Loucy (cell line): ENCODE data around the gene WWOX.

Experiments
- CTCF ChIP-seq: fragments of 200-600 bp; sonication (generic); conservative IDR thresholded peaks from 2 replicates; pipeline ENCODE4 v1.5.1; 2014; ENCODE audit warnings: mild to moderate bottlenecking, antibody characterized with exemption, low read length
- EZH2phosphoT487 ChIP-seq: fragments of 200-600 bp; IDR thresholded peaks from 2 replicates; pipeline ENCODE4 v1.6.1; 2018; ENCODE audit warnings: antibody characterized with exemption, mild to moderate bottlenecking, moderate library complexity, borderline replicate concordance

- TF ChIP-seq CTCF (no peak), EZH2phosphoT487 (no peak)
Measured at GRCh38 chr16:78599271-78599670, 499.8 kb downstream of the WWOX start.
